Hematopoietic multipotent progenitor cell treated with erythropoietin and hydrocortisone succinate and interleukin-3 and kit ligand, for 17 days (in vitro differentiated cells): ENCODE results near the gene TPPP3.
"Not testable (repeated sequence)": the region's sequence is repeated elsewhere in the genome, so short reads cannot be mapped to it uniquely, and the experiment has no call there.

Experiments used
- DNase-seq: peaks from one replicate; pipeline ENCODE4 v3.0.0-alpha.2; 2015; ENCODE audit warnings: low spot score

Gene TPPP3

GRCh38 chr16:67426022-67426421, 32.7 kb upstream of the TPPP3 start:
- no peak for DNase-seq

- DNase-seq: no peak
Observed at GRCh38 chr16:67425580-67425979, 32.3 kb upstream of the TPPP3 start.

GRCh38 chr16:67425061-67425460, 31.8 kb upstream of the TPPP3 start:
- no peak for DNase-seq

GRCh38 chr16:67424261-67424615, 30.9 kb upstream of the TPPP3 start:
- DNase-seq: no peak

- no peak for DNase-seq
Observed at GRCh38 chr16:67423611-67424260, 30.4 kb upstream of the TPPP3 start.

GRCh38 chr16:67423015-67423414, 29.7 kb upstream of the TPPP3 start:
- DNase-seq: no peak

GRCh38 chr16:67421030-67421429, 27.7 kb upstream of the TPPP3 start:
- DNase-seq: no peak

GRCh38 chr16:67419931-67420330, 26.6 kb upstream of the TPPP3 start:
- DNase-seq: no peak

GRCh38 chr16:67419502-67419901, 26.2 kb upstream of the TPPP3 start:
- DNase-seq: no peak

GRCh38 chr16:67417333-67418061, 24.2 kb upstream of the TPPP3 start:
- DNase-seq: no peak

GRCh38 chr16:67415872-67416793, 22.8 kb upstream of the TPPP3 start, which contains the start of gene ZDHHC1:
ZDHHC1 (minus strand) TSS chr16:67416477; CDS start chr16:67407775, 8,702 bp downstream.
- no peak for DNase-seq

GRCh38 chr16:67415421-67415820, 22.1 kb upstream of the TPPP3 start:
- DNase-seq: not testable (repeated sequence)

- DNase-seq: no peak
Observed at GRCh38 chr16:67413978-67414911, 20.9 kb upstream of the TPPP3 start.

- no peak for DNase-seq
Observed at GRCh38 chr16:67412294-67412693, 19.0 kb upstream of the TPPP3 start.

- DNase-seq: no peak
Observed at GRCh38 chr16:67411339-67411738, 18.0 kb upstream of the TPPP3 start.

GRCh38 chr16:67409631-67410030, 16.3 kb upstream of the TPPP3 start:
- DNase-seq: no peak

- no peak for DNase-seq
Observed at GRCh38 chr16:67407788-67408452, 14.6 kb upstream of the TPPP3 start.

GRCh38 chr16:67407176-67407787, 14.0 kb upstream of the TPPP3 start:
- DNase-seq: no peak

- DNase-seq: no peak
Observed at GRCh38 chr16:67406111-67406971, 13.0 kb upstream of the TPPP3 start.

GRCh38 chr16:67405336-67405735, 12.0 kb upstream of the TPPP3 start:
- no peak for DNase-seq
